Subcutaneous abdominal adipose tissue (tissue), 5 donors: Measurements from ENCODE around the gene NTM.

ENCODE experiments used
- H3K27ac ChIP-seq: one replicate; pipeline ENCODE4 v1.7.0; 2013; ENCODE audit warnings: low read depth, mild to moderate bottlenecking, inconsistent platforms, low read length, moderate library complexity
- H3K27me3 ChIP-seq, 5 donors: one replicate each; pipeline ENCODE4 v1.7.0; 2013; ENCODE audit warnings: low read length in 5 of 5, inconsistent platforms in 1 of 5; ENCODE audit not compliant: control insufficient read depth in 5 of 5, insufficient read depth in 4 of 5
- H3K36me3 ChIP-seq, 5 donors: one replicate each; pipeline ENCODE4 v1.7.0; 2013; ENCODE audit warnings: low read length in 5 of 5; ENCODE audit not compliant: control insufficient read depth in 5 of 5, insufficient read depth in 5 of 5
- H3K4me1 ChIP-seq, 5 donors: one replicate each; pipeline ENCODE4 v1.7.0; 2013; ENCODE audit warnings: low read length in 5 of 5, mild to moderate bottlenecking in 3 of 5, moderate library complexity in 1 of 5; ENCODE audit not compliant: control insufficient read depth in 5 of 5, insufficient read depth in 5 of 5
- H3K4me3 ChIP-seq, 5 donors: one replicate each; pipeline ENCODE4 v1.7.0; 2013; ENCODE audit warnings: low read length in 5 of 5, low read depth in 1 of 5
- H3K9ac ChIP-seq, 5 donors: one replicate each; pipeline ENCODE4 v1.7.0; 2013; ENCODE audit warnings: low read length in 5 of 5, mild to moderate bottlenecking in 4 of 5, moderate library complexity in 3 of 5
- H3K9me3 ChIP-seq, 5 donors: one replicate each; pipeline ENCODE4 v1.7.0; 2013; ENCODE audit warnings: low read length in 5 of 5; ENCODE audit not compliant: control insufficient read depth in 5 of 5
- donor health status: healthy.
- donor health status: healthy.
- donor health status: healthy.
- donor health status: healthy.
- donor health status: healthy.

The NTM gene

GRCh38 chr11:131857246-131857645, 486.8 kb downstream of the NTM start:
- Histone ChIP-seq H3K36me3 (no peaks in the 10 kb centered on the region), H3K4me3 (no peak overlapping the region), H3K4me1 (no peaks in the 10 kb centered on the region), H3K27ac (no peak overlapping the region), H3K9ac (no peak overlapping the region), H3K27me3 (no peaks in the 10 kb centered on the region), H3K9me3 (no peaks in the 10 kb centered on the region)

GRCh38 chr11:131858505-131858904, 488.1 kb downstream of the NTM start:
- H3K27me3 ChIP-seq = no peaks in the 10 kb centered on the region
- H3K9ac ChIP-seq = no peak overlapping the region
- H3K4me1 ChIP-seq = no peaks in the 10 kb centered on the region
- no peak overlapping the region for H3K4me3 ChIP-seq
- no peaks in the 10 kb centered on the region for H3K36me3 ChIP-seq
- no peaks in the 10 kb centered on the region for H3K9me3 ChIP-seq
- H3K27ac ChIP-seq = no peak overlapping the region

- H3K27ac ChIP-seq = no peak overlapping the region
- no peak overlapping the region for H3K4me3 ChIP-seq
- no peaks in the 10 kb centered on the region for H3K36me3 ChIP-seq
- no peak overlapping the region for H3K9ac ChIP-seq
- no peaks in the 10 kb centered on the region for H3K9me3 ChIP-seq
- H3K4me1 ChIP-seq = no peaks in the 10 kb centered on the region
- no peaks in the 10 kb centered on the region for H3K27me3 ChIP-seq
Measured at GRCh38 chr11:131859538-131860210, 489.3 kb downstream of the NTM start.

- no peak overlapping the region for H3K27ac ChIP-seq
- H3K4me3 ChIP-seq = no peak overlapping the region
- H3K9me3 ChIP-seq = no peaks in the 10 kb centered on the region
- H3K27me3 ChIP-seq = no peaks in the 10 kb centered on the region
- no peaks in the 10 kb centered on the region for H3K4me1 ChIP-seq
- H3K36me3 ChIP-seq = no peaks in the 10 kb centered on the region
- no peak overlapping the region for H3K9ac ChIP-seq
Measured at GRCh38 chr11:131864228-131864627, 493.8 kb downstream of the NTM start.

GRCh38 chr11:131865860-131866259, 495.4 kb downstream of the NTM start:
- no peak overlapping the region for H3K27ac ChIP-seq

GRCh38 chr11:131866535-131867400, 496.4 kb downstream of the NTM start:
- H3K27ac ChIP-seq = no peak overlapping the region
- no peak overlapping the region for H3K4me3 ChIP-seq
- H3K27me3 ChIP-seq = no peaks in the 10 kb centered on the region
- no peaks in the 10 kb centered on the region for H3K36me3 ChIP-seq
- no peaks in the 10 kb centered on the region for H3K4me1 ChIP-seq
- H3K9me3 ChIP-seq = no peaks in the 10 kb centered on the region
- H3K9ac ChIP-seq = no peak overlapping the region

More at GRCh38 chr11:131865860-131866259, 495.4 kb downstream of the NTM start:
- H3K4me3 ChIP-seq = no peak overlapping the region
- no peak overlapping the region for H3K9ac ChIP-seq
- no peaks in the 10 kb centered on the region for H3K4me1 ChIP-seq
- no peaks in the 10 kb centered on the region for H3K9me3 ChIP-seq
- H3K36me3 ChIP-seq = no peaks in the 10 kb centered on the region
- no peaks in the 10 kb centered on the region for H3K27me3 ChIP-seq

GRCh38 chr11:131867457-131868257, 497.2 kb downstream of the NTM start:
- H3K36me3 ChIP-seq = no peaks in the 10 kb centered on the region
- H3K9me3 ChIP-seq = no peaks in the 10 kb centered on the region
- H3K9ac ChIP-seq = no peak overlapping the region
- H3K4me3 ChIP-seq = no peak overlapping the region
- H3K27ac ChIP-seq = no peak overlapping the region
- H3K4me1 ChIP-seq = no peaks in the 10 kb centered on the region
- H3K27me3 ChIP-seq = no peaks in the 10 kb centered on the region

- Histone ChIP-seq H3K27me3 (no peaks in the 10 kb centered on the region), H3K4me3 (no peak overlapping the region), H3K9me3 (no peaks in the 10 kb centered on the region), H3K9ac (no peak overlapping the region), H3K27ac (no peak overlapping the region), H3K36me3 (no peaks in the 10 kb centered on the region), H3K4me1 (no peaks in the 10 kb centered on the region)
Measured at GRCh38 chr11:131868629-131869507, 498.5 kb downstream of the NTM start.

- no peak overlapping the region for H3K9ac ChIP-seq
- no peaks in the 10 kb centered on the region for H3K4me1 ChIP-seq
- H3K4me3 ChIP-seq = no peak overlapping the region
- no peak overlapping the region for H3K27ac ChIP-seq
- H3K27me3 ChIP-seq = no peaks in the 10 kb centered on the region
- no peaks in the 10 kb centered on the region for H3K9me3 ChIP-seq
- H3K36me3 ChIP-seq = no peaks in the 10 kb centered on the region
Measured at GRCh38 chr11:131870305-131870704, 499.9 kb downstream of the NTM start.
